Neural progenitor cell (in vitro differentiated cells): ENCODE measurements around the gene DONSON.

Experiments
- EZH2 ChIP-seq: fragments of 200-600 bp; sonication (generic); IDR thresholded peaks from 2 replicates; pipeline ENCODE4 v1.6.1; 2017; ENCODE audit warnings: antibody characterized with exemption, mild to moderate bottlenecking, moderate library complexity
- TF ChIP-seq, protein P1 (sequence below): fragments of 200-600 bp; sonication (generic); IDR thresholded peaks from 2 replicates; pipeline ENCODE4 v1.5.1; 2017; ENCODE audit warnings: antibody characterized with exemption, mild to moderate bottlenecking

DNA sequence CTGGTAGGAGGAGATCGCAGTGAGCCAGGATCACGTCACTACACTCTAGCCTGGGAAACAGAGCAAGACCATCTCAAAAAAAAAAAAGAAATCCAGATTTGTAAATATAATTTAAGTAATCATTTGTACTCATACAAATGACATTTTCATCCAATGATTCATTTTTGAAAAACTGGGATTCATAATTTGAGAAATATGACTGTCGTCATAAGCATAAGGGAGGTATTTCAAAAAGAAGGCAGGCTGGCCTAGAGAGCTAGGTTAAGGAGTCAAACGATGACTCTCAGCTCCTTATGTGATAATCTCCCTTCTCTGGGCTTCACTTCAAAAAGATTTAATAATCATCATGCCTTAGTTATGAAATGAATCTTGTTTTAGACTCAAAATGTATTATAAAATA, 48.9 kb downstream of the DONSON start:
- TF ChIP-seq, protein P1, sequence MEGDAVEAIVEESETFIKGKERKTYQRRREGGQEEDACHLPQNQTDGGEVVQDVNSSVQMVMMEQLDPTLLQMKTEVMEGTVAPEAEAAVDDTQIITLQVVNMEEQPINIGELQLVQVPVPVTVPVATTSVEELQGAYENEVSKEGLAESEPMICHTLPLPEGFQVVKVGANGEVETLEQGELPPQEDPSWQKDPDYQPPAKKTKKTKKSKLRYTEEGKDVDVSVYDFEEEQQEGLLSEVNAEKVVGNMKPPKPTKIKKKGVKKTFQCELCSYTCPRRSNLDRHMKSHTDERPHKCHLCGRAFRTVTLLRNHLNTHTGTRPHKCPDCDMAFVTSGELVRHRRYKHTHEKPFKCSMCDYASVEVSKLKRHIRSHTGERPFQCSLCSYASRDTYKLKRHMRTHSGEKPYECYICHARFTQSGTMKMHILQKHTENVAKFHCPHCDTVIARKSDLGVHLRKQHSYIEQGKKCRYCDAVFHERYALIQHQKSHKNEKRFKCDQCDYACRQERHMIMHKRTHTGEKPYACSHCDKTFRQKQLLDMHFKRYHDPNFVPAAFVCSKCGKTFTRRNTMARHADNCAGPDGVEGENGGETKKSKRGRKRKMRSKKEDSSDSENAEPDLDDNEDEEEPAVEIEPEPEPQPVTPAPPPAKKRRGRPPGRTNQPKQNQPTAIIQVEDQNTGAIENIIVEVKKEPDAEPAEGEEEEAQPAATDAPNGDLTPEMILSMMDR = no peak
- no peak for TF ChIP-seq EZH2
